A549 (cell line): Measurements from ENCODE around the gene KLHL29. TPM values are rescaled to one million over a fixed set of nuclear protein-coding genes. Genes with fewer than 3 reads are reported as not detected.

Experiments used
- ATAC-seq, 2 experiments: fragments of 200-7000 bp in 1 of 2; fragments of >200 bp in 1 of 2; cut with Nextera tagmentation in 1 of 2; cut with Tn5 transposase in 1 of 2; 3 replicates each; pipeline versions ENCODE4 v1.8.0 to v1.9.1; 2018 to 2020; ENCODE audit warnings: mild to moderate bottlenecking in 1 of 2, moderate library complexity in 1 of 2
- CTCF ChIA-PET: fragments of 300-600 bp; sonication (Branson Sonifier 250); formaldehyde crosslinking; extraction: SDS; loops from one replicate; lab custom pipeline; 2021; ENCODE audit warnings: antibody characterized with exemption, inconsistent platforms; lab: Yijun Ruan, JAX
- POLR2A ChIA-PET: fragments of 350-600 bp; formaldehyde crosslinking; extraction: SDS; loops from one replicate; lab custom pipeline; 2021; ENCODE audit warnings: antibody characterized with exemption, inconsistent platforms; lab: Yijun Ruan, JAX
- DNase-seq, 2 experiments: peaks; one replicate each; pipeline versions ENCODE4 v3.0.0 to v3.0.0-alpha.2; 2011 to 2016; ENCODE audit warnings: low read depth in 1 of 2, low spot score in 1 of 2
- FAIRE-seq: peaks from 2 replicates; lab custom pipeline; 2011; peaks lifted over from hg19 to GRCh38; lab: Jason Lieb, UNC
- H3K27ac ChIP-seq, 2 experiments: fragments of >200 bp; sonication (Bioruptor Twin); formaldehyde crosslinking; 3 replicates each; pipeline ENCODE4 v1.5.1; 2016 to 2017
- H3K4me1 ChIP-seq: fragments of >200 bp; sonication (Bioruptor Twin); formaldehyde crosslinking; 3 replicates; pipeline ENCODE4 v1.6.1; 2016
- H3K4me2 ChIP-seq: fragments of >200 bp; sonication (Bioruptor Twin); formaldehyde crosslinking; 3 replicates; pipeline ENCODE4 v1.6.1; 2016
- H3K4me3 ChIP-seq: fragments of >200 bp; sonication (Bioruptor Twin); formaldehyde crosslinking; 3 replicates; pipeline ENCODE4 v1.5.1; 2016
- H3K9me3 ChIP-seq: fragments of >200 bp; sonication (Bioruptor Twin); formaldehyde crosslinking; 3 replicates; pipeline ENCODE4 v1.6.1; 2016
- CBX8 ChIP-seq: fragments of 200-600 bp; sonication (generic); IDR thresholded peaks from 2 replicates; pipeline ENCODE4 v1.6.1; 2016
- CHD4 ChIP-seq: fragments of 200-600 bp; sonication (generic); IDR thresholded peaks from 2 replicates; pipeline ENCODE4 v1.6.1; 2016; ENCODE audit warnings: antibody characterized with exemption, mild to moderate bottlenecking, borderline replicate concordance
- EHF ChIP-seq: fragments of 250-450 bp; sonication (Bioruptor Pico); IDR thresholded peaks from 2 replicates; pipeline ENCODE4 v1.5.0; 2020; ENCODE audit warnings: mild to moderate bottlenecking
- EHMT2 ChIP-seq: fragments of 200-600 bp; sonication (generic); IDR thresholded peaks from 2 replicates; pipeline ENCODE4 v1.6.1; 2016; ENCODE audit warnings: antibody characterized with exemption, low read depth, mild to moderate bottlenecking, moderate library complexity
- ESRRA ChIP-seq: fragments of 150-350 bp; IDR thresholded peaks from 2 replicates; pipeline ENCODE4 v1.6.1; 2014; ENCODE audit warnings: mild to moderate bottlenecking, low read length, borderline replicate concordance
- HOXB13 ChIP-seq: fragments of 250-450 bp; sonication (Bioruptor Pico); IDR thresholded peaks from 2 replicates; pipeline ENCODE4 v1.5.0; 2020; ENCODE audit warnings: low read depth, mild to moderate bottlenecking, moderate library complexity
- JUNB ChIP-seq: fragments of >200 bp; sonication (Bioruptor Twin); formaldehyde crosslinking; IDR thresholded peaks from 2 replicates; pipeline ENCODE4 v1.6.1; 2016
- KDM5A ChIP-seq: fragments of 200-600 bp; sonication (generic); IDR thresholded peaks from 2 replicates; pipeline ENCODE4 v1.6.1; 2016; ENCODE audit warnings: antibody characterized with exemption, mild to moderate bottlenecking
- MAZ ChIP-seq: fragments of 150-350 bp; IDR thresholded peaks from 2 replicates; pipeline ENCODE4 v1.6.1; 2014; ENCODE audit warnings: antibody characterized with exemption, low read depth, low read length, borderline replicate concordance
- MYC ChIP-seq: IDR thresholded peaks from 2 replicates; pipeline ENCODE4 v1.6.1; 2012; ENCODE audit warnings: mild to moderate bottlenecking, inconsistent platforms, low read length, improper control_type of control experiment, borderline replicate concordance
- NPAS2 ChIP-seq: fragments of 250-450 bp; sonication (Bioruptor Pico); IDR thresholded peaks from 2 replicates; pipeline ENCODE4 v1.8.0; 2022; ENCODE audit warnings: mild to moderate bottlenecking, moderate library complexity, borderline replicate concordance
- NR3C1 ChIP-seq: fragments of >200 bp; sonication (Bioruptor Twin); formaldehyde crosslinking; IDR thresholded peaks from 3 replicates; pipeline ENCODE4 v1.6.1; 2017
- PHF8 ChIP-seq: fragments of 200-600 bp; sonication (generic); IDR thresholded peaks from 2 replicates; pipeline ENCODE4 v1.6.1; 2016; ENCODE audit warnings: low read depth, mild to moderate bottlenecking, antibody characterized with exemption, moderate library complexity, borderline replicate concordance
- POLR2AphosphoS2 ChIP-seq: conservative IDR thresholded peaks from 2 replicates; pipeline ENCODE4 v1.6.1; 2012; ENCODE audit warnings: low read length, improper control_type of control experiment, inconsistent platforms
- RCOR1 ChIP-seq: fragments of 150-350 bp; IDR thresholded peaks from 2 replicates; pipeline ENCODE4 v1.6.1; 2014; ENCODE audit warnings: antibody characterized with exemption, low read length, low read depth
- SMC3 ChIP-seq: fragments of >200 bp; sonication (Bioruptor Twin); formaldehyde crosslinking; IDR thresholded peaks from 3 replicates; pipeline ENCODE4 v1.6.1; 2018; ENCODE audit warnings: inconsistent platforms
- TFCP2L1 ChIP-seq: fragments of 250-450 bp; sonication (Bioruptor Pico); IDR thresholded peaks from 2 replicates; pipeline ENCODE4 v1.5.0; 2021; ENCODE audit warnings: mild to moderate bottlenecking
- TP53 ChIP-seq: fragments of 250-450 bp; sonication (Bioruptor Pico); IDR thresholded peaks from 2 replicates; pipeline ENCODE4 v1.5.0; 2021; ENCODE audit warnings: mild to moderate bottlenecking, moderate library complexity
- ZFP36 ChIP-seq: fragments of 450-650 bp; IDR thresholded peaks from 2 replicates; pipeline ENCODE4 v1.6.1; 2014; ENCODE audit warnings: borderline replicate concordance; ENCODE audit not compliant: partially characterized antibody
- ZSCAN20 ChIP-seq: fragments of 250-450 bp; sonication (Bioruptor Pico); IDR thresholded peaks from 2 replicates; pipeline ENCODE4 v1.8.0; 2022; ENCODE audit warnings: mild to moderate bottlenecking, moderate library complexity
- WGBS: methylation state at CpG from one replicate; pipeline ENCODE4 v1.1.6; 2017; ENCODE audit errors: missing lambda C conversion rate; 5-methylcytosine and 5-hydroxymethylcytosine counted together
- polyA plus RNA-seq, 4 experiments: library from polyadenylated mRNA; depleted of rRNA in 3 of 4; stranded (reverse); fragments of >200 nt; fragmentation: RNase III in 1 of 4; extraction: RNeasy Plus Mini Kit Qiagen cat#74134 plus additional on column Dnase treatment in 1 of 4; gene quantifications; 2 replicates in 3 of 4; 3 replicates in 1 of 4; pipeline ENCODE4 v1.2.3, GENCODE V29; 2011 to 2017
- TF ChIP-seq, protein P1 (sequence below): fragments of >200 bp; sonication (Bioruptor Twin); formaldehyde crosslinking; IDR thresholded peaks from 3 replicates; pipeline ENCODE4 v1.6.1; 2016
- TF ChIP-seq, protein P2 (sequence below): IDR thresholded peaks from 2 replicates; pipeline ENCODE4 v1.6.1; 2012
- TF ChIP-seq, protein P3 (sequence below): fragments of 250-450 bp; sonication (Bioruptor Pico); IDR thresholded peaks from 2 replicates; pipeline ENCODE4 v1.5.0; 2020; ENCODE audit warnings: low read depth, mild to moderate bottlenecking, moderate library complexity
- TF ChIP-seq, protein P4 (sequence below): fragments of >200 bp; sonication (Bioruptor Twin); formaldehyde crosslinking; IDR thresholded peaks from 3 replicates; pipeline ENCODE4 v1.5.1; 2016

Gene KLHL29
- polyA plus RNA-seq, 2 of the 4 experiments (the other 2 are of a cell fraction): 1.3 to 2.5 TPM

DNA sequence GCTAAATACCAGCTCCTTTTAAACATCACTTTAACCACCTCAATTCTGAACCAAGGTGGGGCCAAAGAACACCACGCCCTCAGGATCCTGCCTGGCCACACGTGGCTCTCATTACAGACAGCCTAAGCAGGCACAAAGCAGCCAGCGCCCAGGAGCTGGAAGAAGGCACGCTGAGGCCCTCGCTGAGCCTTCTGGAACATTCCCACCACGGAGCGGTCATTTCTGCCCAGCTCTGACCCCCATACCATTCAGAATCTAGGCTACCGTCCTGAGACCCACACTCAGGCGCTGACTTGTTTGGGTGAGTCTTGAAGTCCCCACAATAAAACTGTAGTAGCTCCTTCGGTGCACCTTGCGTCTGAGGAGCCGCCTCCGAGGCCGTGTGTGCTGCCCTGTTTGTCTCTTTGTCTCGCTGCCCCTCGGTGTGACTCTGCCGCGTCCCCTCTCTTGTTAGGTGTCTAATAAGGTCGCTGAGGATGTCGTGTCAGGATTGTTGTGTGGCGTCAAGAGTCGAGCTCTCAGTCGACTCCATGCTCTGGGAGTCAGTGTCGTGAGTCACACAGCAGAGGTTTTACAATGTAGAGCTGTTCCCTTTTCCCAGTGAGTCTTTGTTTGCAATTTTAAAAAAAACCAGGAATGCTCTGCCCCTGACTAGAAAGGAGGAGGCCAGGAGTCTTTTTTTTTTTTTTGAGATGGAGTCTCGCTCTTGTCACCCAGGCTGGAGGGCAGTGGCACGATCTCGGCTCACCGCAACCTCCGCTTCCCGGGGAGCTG is 242.4 kb downstream of the KLHL29 start:
- H3K4me1 ChIP-seq: no peaks in the 10 kb centered on the region
- no peak overlapping the region for H3K4me2 ChIP-seq
- ChIA-PET CTCF (interaction anchor here (0.8 to 1.4 kb wide), 2 partner anchors 8 to 11 kb away, joined by 3 to 5 read pairs; no protein-coding TSS in a partner anchor), POLR2A (no interaction called here)
- FAIRE-seq (no peak), ATAC-seq (no peak; a peak in 1 of 6 replicates), DNase-seq (no peak)
- 77% methylated on average over 30 of the region's 30 CpGs for WGBS
- TF ChIP-seq, protein P1, sequence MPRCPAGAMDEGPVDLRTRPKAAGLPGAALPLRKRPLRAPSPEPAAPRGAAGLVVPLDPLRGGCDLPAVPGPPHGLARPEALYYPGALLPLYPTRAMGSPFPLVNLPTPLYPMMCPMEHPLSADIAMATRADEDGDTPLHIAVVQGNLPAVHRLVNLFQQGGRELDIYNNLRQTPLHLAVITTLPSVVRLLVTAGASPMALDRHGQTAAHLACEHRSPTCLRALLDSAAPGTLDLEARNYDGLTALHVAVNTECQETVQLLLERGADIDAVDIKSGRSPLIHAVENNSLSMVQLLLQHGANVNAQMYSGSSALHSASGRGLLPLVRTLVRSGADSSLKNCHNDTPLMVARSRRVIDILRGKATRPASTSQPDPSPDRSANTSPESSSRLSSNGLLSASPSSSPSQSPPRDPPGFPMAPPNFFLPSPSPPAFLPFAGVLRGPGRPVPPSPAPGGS: no peak
- TF ChIP-seq HOXB13 (CRISPR knock-in tag) (no peak), KDM5A (no peak), POLR2AphosphoS2 (no peak), TP53 (CRISPR knock-in tag) (no peak), MAZ (no peak), PHF8 (no peak), EHF (CRISPR knock-in tag) (no peak), NR3C1 (no peak), NPAS2 (CRISPR knock-in tag) (no peak), ESRRA (no peak), ZFP36 (no peak), CHD4 (no peak), SMC3 (no peak), MYC (no peak), RCOR1 (no peak), ZSCAN20 (CRISPR knock-in tag) (no peak)
- TF ChIP-seq, protein P2, sequence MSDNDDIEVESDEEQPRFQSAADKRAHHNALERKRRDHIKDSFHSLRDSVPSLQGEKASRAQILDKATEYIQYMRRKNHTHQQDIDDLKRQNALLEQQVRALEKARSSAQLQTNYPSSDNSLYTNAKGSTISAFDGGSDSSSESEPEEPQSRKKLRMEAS: no peak
- TF ChIP-seq, protein P3, sequence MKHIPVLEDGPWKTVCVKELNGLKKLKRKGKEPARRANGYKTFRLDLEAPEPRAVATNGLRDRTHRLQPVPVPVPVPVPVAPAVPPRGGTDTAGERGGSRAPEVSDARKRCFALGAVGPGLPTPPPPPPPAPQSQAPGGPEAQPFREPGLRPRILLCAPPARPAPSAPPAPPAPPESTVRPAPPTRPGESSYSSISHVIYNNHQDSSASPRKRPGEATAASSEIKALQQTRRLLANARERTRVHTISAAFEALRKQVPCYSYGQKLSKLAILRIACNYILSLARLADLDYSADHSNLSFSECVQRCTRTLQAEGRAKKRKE (CRISPR knock-in tag): no peak
- H3K9me3 ChIP-seq: peaks cover 5% of the 10 kb centered on the region; the same call in 1 of the 3 replicates
- no peak overlapping the region for H3K27ac ChIP-seq
- H3K4me3 ChIP-seq: no peak overlapping the region

DNA sequence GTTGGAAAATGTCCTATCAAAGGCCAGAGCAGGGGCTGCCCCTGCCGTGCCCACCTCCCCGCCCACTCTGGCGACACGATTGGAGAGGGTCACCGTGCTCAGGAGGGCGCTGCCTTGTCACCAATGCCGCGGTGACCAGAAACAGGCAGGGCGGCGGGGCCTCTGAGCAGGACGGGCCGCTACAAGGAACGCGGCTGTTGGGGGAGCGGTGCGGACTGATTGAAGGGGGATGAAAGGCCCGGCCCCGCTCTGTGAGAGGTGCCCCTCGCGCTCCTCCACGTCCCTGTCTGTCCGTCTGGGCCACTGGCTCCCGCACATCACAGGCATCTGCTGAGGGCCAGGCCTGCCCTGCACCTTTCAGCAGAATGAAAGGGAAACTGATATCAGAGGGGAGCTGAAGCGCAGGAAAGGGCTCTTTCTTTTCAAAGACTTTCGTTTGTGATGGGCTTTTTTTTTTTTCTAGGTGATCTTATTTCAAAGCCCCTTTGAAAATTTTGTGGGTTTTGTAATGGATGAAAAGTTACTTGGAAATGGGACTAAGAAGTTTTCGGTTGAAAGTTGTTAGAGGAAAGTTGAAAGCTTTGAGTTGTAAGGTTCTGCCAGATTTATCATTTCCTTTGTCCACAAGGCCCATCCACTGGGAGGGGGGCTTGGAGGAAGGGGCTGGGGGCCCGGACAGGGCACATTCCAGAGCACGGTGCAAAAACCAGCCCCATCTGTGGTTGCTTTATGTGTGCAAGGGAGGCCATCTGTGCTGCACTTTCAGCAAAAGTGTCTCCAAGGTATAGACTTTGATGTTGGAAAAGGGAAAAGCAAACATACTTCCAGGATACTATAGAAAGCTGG is 244.2 kb downstream of the KLHL29 start:
- H3K4me2 ChIP-seq: no peak overlapping the region
- no peak overlapping the region for H3K27ac ChIP-seq
- ChIA-PET CTCF (interaction anchor here (0.6 kb wide), 1 partner anchor 716 kb away, joined by 3 read pairs; no protein-coding TSS in a partner anchor), POLR2A (no interaction called here)
- no peaks in the 10 kb centered on the region for H3K4me1 ChIP-seq
- 0 out of 3 replicates have a peak, but pooled peaks cover 3% of the 10 kb centered on the region for H3K9me3 ChIP-seq
- FAIRE-seq (no peak), DNase-seq (no peak), ATAC-seq (no peak)
- TF ChIP-seq CHD4: no peak
- TF ChIP-seq ZFP36: no peak
- no peak for TF ChIP-seq CBX8
- TF ChIP-seq, protein P4, sequence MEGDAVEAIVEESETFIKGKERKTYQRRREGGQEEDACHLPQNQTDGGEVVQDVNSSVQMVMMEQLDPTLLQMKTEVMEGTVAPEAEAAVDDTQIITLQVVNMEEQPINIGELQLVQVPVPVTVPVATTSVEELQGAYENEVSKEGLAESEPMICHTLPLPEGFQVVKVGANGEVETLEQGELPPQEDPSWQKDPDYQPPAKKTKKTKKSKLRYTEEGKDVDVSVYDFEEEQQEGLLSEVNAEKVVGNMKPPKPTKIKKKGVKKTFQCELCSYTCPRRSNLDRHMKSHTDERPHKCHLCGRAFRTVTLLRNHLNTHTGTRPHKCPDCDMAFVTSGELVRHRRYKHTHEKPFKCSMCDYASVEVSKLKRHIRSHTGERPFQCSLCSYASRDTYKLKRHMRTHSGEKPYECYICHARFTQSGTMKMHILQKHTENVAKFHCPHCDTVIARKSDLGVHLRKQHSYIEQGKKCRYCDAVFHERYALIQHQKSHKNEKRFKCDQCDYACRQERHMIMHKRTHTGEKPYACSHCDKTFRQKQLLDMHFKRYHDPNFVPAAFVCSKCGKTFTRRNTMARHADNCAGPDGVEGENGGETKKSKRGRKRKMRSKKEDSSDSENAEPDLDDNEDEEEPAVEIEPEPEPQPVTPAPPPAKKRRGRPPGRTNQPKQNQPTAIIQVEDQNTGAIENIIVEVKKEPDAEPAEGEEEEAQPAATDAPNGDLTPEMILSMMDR: no peak
- TF ChIP-seq JUNB: no peak
- TF ChIP-seq EHMT2: no peak
- TF ChIP-seq SMC3: no peak
- TF ChIP-seq, protein P1: no peak
- no peak for TF ChIP-seq TFCP2L1 (CRISPR knock-in tag)
- no peak for TF ChIP-seq MAZ
- 81% methylated on average over 28 of the region's 28 CpGs for WGBS
- no peak overlapping the region for H3K4me3 ChIP-seq
